ENCODE data around the gene EMX1.

Gene EMX1

DNA sequence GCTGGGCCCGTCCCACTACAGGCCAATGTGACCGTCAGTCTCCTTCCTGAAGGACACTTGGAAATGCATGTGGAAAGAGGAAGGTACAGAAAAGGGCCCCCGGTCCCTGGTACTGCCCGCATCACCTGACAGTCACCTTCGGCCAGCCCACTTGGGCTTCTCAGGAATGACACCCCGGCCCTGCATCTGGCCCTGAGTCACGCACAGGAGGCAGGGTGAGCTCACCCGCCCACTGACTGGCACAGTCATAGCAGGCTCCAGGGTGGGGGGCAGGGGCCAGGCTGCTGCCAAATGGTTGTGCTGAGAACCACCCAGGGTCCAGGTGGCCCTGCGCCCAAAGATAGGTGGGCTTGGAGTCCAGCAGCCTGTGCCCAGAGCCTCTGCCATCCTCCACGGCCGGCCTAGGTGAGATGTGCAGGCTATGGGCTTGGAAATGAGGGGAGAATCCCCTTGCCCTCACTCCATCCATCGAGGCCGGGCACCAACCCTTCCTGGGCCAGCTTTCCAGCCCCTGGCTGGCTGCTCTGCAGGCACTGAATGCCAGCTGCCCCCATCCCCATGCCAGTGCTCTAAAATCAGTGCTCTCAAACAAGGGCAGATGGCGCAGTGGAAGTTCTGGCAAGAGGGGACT lies 14.1 kb downstream of the EMX1 start:
- H3K9ac ChIP-seq (ENCODE audit: low read length), result no peak overlapping the region
- H3K27me3 ChIP-seq (ENCODE audit: control insufficient read depth in 1 of 2, insufficient read depth in 2 of 2, low read length in 2 of 2), result peaks cover 22 to 43% of the 10 kb centered on the region in 2 donors
- no peak overlapping the region for H3K27ac ChIP-seq (ENCODE audit: low read depth, low read length)
- peaks cover 3% of the 10 kb centered on the region for H3K4me1 ChIP-seq (ENCODE audit: insufficient read depth, low read length)
- no peak overlapping the region for H3K4me3 ChIP-seq (ENCODE audit: low read depth in 1 of 2, low read length in 2 of 2)
- no peaks in the 10 kb centered on the region for H3K9me3 ChIP-seq (ENCODE audit: low read length)
- no peaks in the 10 kb centered on the region for H3K36me3 ChIP-seq (ENCODE audit: insufficient read depth, low read length)

DNA sequence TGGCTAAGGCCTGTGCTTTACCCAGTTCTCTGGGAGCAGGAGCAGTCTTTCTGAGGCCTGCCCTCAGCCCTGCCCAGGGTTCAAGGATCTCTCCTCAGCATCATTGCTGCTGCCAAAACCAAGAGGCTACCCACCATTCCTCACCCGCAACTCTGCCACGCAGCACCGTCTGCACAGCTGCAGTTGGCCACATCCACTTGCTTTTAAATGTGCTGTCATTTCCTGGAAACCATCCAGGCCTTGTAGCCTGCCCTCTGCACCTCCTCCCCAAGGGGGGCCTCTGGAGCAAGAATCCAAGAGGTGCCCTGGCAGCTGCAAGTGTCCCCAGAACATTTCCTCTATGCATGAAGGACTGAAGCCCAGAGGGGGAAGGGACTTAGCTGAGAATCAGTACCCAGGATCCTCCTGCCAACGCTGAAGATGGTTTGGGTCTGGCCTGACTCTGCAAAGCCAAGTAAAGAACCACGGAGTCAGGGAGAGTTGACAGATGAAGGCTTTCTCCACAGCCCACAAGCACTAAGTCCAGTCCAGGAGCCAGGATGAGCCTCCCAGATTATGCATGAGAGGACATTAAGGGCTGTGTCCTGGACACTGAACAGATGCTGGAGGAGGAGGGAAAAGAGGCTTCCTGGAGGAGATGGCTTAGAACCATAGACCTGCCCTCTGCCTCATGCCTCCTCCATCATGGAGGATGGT lies 14.9 kb downstream of the EMX1 start:
- no peaks in the 10 kb centered on the region for H3K36me3 ChIP-seq (ENCODE audit: insufficient read depth, low read length)
- H3K27ac ChIP-seq (ENCODE audit: low read depth, low read length), result no peak overlapping the region
- H3K27me3 ChIP-seq (ENCODE audit: control insufficient read depth in 1 of 2, insufficient read depth in 2 of 2, low read length in 2 of 2), result peaks cover 15 to 39% of the 10 kb centered on the region in 2 donors

DNA sequence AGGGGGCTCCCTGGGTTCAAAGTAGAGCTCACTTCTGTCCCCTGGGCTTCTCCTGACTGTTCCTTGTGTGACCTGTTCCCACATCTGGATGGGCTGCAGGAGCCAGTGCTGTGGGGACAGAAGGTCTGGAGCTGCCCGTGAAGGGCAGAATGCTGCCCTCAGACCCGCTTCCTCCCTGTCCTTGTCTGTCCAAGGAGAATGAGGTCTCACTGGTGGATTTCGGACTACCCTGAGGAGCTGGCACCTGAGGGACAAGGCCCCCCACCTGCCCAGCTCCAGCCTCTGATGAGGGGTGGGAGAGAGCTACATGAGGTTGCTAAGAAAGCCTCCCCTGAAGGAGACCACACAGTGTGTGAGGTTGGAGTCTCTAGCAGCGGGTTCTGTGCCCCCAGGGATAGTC lies 15.5 kb downstream of the EMX1 start:
- Histone ChIP-seq H3K9ac (ENCODE audit: low read length) (no peak overlapping the region), H3K27ac (ENCODE audit: low read depth, low read length) (no peak overlapping the region), H3K4me3 (ENCODE audit: low read depth in 1 of 2, low read length in 2 of 2) (no peak overlapping the region), H3K9me3 (ENCODE audit: low read length) (no peaks in the 10 kb centered on the region), H3K27me3 (ENCODE audit: control insufficient read depth in 1 of 2, insufficient read depth in 2 of 2, low read length in 2 of 2) (peaks cover 14 to 33% of the 10 kb centered on the region in 2 donors), H3K36me3 (ENCODE audit: insufficient read depth, low read length) (no peaks in the 10 kb centered on the region), H3K4me1 (ENCODE audit: insufficient read depth, low read length) (peaks cover 9% of the 10 kb centered on the region)

More for the DNA sequence above, 14.9 kb downstream of the EMX1 start:
- no peak overlapping the region for H3K4me3 ChIP-seq (ENCODE audit: low read depth in 1 of 2, low read length in 2 of 2)
- no peaks in the 10 kb centered on the region for H3K9me3 ChIP-seq (ENCODE audit: low read length)
- H3K4me1 ChIP-seq (ENCODE audit: insufficient read depth, low read length), result peaks cover 9% of the 10 kb centered on the region
- H3K9ac ChIP-seq (ENCODE audit: low read length), result no peak overlapping the region

DNA sequence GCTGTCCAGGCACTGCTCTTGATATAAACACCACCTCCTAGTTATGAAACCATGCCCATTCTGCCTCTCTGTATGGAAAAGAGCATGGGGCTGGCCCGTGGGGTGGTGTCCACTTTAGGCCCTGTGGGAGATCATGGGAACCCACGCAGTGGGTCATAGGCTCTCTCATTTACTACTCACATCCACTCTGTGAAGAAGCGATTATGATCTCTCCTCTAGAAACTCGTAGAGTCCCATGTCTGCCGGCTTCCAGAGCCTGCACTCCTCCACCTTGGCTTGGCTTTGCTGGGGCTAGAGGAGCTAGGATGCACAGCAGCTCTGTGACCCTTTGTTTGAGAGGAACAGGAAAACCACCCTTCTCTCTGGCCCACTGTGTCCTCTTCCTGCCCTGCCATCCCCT lies 15.9 kb downstream of the EMX1 start:
- H3K36me3 ChIP-seq (ENCODE audit: insufficient read depth, low read length), result no peaks in the 10 kb centered on the region
- no peak overlapping the region for H3K4me3 ChIP-seq (ENCODE audit: low read depth in 1 of 2, low read length in 2 of 2)
- H3K27me3 ChIP-seq (ENCODE audit: control insufficient read depth in 1 of 2, insufficient read depth in 2 of 2, low read length in 2 of 2), result peaks cover 10 to 29% of the 10 kb centered on the region in 2 donors
- no peaks in the 10 kb centered on the region for H3K9me3 ChIP-seq (ENCODE audit: low read length)
- no peak overlapping the region for H3K9ac ChIP-seq (ENCODE audit: low read length)
- H3K4me1 ChIP-seq (ENCODE audit: insufficient read depth, low read length), result peaks cover 9% of the 10 kb centered on the region
- H3K27ac ChIP-seq (ENCODE audit: low read depth, low read length), result no peak overlapping the region

DNA sequence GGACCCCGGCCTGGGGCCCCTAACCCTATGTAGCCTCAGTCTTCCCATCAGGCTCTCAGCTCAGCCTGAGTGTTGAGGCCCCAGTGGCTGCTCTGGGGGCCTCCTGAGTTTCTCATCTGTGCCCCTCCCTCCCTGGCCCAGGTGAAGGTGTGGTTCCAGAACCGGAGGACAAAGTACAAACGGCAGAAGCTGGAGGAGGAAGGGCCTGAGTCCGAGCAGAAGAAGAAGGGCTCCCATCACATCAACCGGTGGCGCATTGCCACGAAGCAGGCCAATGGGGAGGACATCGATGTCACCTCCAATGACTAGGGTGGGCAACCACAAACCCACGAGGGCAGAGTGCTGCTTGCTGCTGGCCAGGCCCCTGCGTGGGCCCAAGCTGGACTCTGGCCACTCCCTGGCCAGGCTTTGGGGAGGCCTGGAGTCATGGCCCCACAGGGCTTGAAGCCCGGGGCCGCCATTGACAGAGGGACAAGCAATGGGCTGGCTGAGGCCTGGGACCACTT lies 16.4 kb downstream of the EMX1 start:
- Histone ChIP-seq H3K4me3 (ENCODE audit: low read depth in 1 of 2, low read length in 2 of 2) (no peak overlapping the region), H3K27me3 (ENCODE audit: control insufficient read depth in 1 of 2, insufficient read depth in 2 of 2, low read length in 2 of 2) (peaks cover 6 to 24% of the 10 kb centered on the region in 2 donors), H3K9me3 (ENCODE audit: low read length) (no peaks in the 10 kb centered on the region), H3K36me3 (ENCODE audit: insufficient read depth, low read length) (no peaks in the 10 kb centered on the region), H3K9ac (ENCODE audit: low read length) (no peak overlapping the region), H3K4me1 (ENCODE audit: insufficient read depth, low read length) (peaks cover 9% of the 10 kb centered on the region), H3K27ac (ENCODE audit: low read depth, low read length) (no peak overlapping the region)

DNA sequence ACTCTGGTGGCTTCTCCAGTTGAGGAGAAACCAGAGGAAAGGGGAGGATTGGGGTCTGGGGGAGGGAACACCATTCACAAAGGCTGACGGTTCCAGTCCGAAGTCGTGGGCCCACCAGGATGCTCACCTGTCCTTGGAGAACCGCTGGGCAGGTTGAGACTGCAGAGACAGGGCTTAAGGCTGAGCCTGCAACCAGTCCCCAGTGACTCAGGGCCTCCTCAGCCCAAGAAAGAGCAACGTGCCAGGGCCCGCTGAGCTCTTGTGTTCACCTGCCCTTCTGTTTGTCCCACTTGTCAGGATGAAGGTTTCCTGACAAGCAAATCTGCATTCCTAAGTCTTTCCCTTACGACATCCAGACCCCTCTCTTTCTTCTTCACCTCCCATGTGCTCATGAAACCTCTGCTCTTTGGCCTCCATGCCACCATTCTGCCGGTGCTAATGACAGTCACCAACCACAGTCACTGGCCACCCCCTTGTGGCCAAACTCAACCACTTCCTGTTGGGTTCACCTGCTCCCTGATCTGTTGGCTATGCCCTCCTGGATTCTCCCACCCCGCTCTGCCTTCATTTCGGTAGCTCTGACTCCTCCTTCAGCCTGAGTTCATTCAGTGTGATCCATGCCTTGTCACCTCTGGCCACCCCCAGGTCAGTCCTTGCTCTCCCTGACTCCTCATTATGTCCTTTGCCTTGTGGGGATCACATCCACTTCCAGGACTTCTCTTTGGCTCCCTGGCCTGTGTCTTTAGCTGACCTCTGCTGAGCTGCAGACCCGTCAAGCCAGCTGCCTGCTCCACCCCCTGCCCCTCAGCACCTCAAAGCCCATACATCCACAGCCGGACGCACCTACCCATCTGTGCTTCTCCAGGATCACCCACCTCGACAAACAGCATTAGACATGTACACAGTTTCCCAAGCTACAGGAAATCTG lies 17.6 kb downstream of the EMX1 start:
- Histone ChIP-seq H3K9me3 (ENCODE audit: low read length) (no peaks in the 10 kb centered on the region), H3K4me1 (ENCODE audit: insufficient read depth, low read length) (peaks cover 9% of the 10 kb centered on the region), H3K27me3 (ENCODE audit: control insufficient read depth in 1 of 2, insufficient read depth in 2 of 2, low read length in 2 of 2) (peaks cover 0 to 19% of the 10 kb centered on the region in 2 donors), H3K36me3 (ENCODE audit: insufficient read depth, low read length) (no peaks in the 10 kb centered on the region), H3K4me3 (ENCODE audit: low read depth in 1 of 2, low read length in 2 of 2) (no peak overlapping the region), H3K9ac (ENCODE audit: low read length) (no peak overlapping the region), H3K27ac (ENCODE audit: low read depth, low read length) (no peak overlapping the region)

DNA sequence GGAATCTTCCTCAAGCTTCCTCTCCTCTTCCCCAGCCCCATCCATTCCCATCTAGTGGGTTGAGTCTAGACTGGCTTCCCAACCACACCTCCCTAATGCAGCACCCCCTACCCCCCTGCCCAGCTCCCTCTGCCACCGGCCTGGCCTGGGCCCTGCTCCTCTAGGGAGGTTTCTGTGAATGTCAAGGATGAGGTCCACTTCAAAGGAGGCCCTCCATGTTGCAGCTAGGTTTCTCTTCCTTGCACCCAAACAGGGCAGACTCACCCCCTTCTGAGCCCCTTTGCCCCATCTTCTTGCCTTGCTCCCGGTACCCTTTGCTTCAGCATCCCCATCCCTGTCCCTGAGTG lies 18.3 kb downstream of the EMX1 start:
- Histone ChIP-seq H3K4me1 (ENCODE audit: insufficient read depth, low read length) (peaks cover 9% of the 10 kb centered on the region), H3K9ac (ENCODE audit: low read length) (no peak overlapping the region), H3K27me3 (ENCODE audit: control insufficient read depth in 1 of 2, insufficient read depth in 2 of 2, low read length in 2 of 2) (peaks cover 0 to 16% of the 10 kb centered on the region in 2 donors), H3K9me3 (ENCODE audit: low read length) (no peaks in the 10 kb centered on the region), H3K4me3 (ENCODE audit: low read depth in 1 of 2, low read length in 2 of 2) (no peak overlapping the region), H3K27ac (ENCODE audit: low read depth, low read length) (no peak overlapping the region), H3K36me3 (ENCODE audit: insufficient read depth, low read length) (no peaks in the 10 kb centered on the region)

DNA sequence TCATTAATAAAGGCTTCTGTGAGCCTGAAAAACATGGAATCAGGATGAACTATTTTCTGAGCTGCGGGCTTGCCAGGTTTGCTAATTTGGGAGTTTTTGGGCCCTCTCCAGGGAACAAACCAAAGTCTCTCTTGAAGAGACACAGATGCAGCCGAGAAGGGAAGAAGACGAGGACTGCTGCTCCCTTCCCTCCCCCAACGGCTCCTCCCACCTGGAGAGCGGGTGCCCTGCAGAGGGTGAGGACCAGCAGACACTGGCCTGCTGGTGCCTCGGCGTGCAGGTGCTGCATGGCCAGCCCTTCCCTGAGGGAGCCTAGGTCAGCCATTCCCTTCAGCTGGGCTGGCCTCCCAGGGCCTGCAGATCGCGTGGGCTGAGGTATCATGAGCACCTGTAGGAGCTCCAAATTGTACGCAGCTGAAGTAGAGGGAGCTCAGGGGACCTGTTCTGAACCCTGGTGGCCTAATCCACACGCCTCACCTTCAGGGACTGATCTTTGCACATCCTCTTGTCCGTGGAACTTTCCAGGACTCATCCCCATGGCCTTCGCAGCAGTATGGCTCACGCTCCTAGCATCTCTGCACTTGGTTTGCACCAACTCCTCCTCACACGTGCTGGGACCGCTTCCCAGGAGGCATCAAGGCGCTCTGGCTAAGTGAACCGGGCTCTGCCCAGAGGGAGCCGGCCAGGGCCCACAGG lies 19.5 kb downstream of the EMX1 start:
- Histone ChIP-seq H3K9ac (ENCODE audit: low read length) (no peak overlapping the region), H3K36me3 (ENCODE audit: insufficient read depth, low read length) (no peaks in the 10 kb centered on the region), H3K4me3 (ENCODE audit: low read depth in 1 of 2, low read length in 2 of 2) (no peak overlapping the region), H3K27me3 (ENCODE audit: control insufficient read depth in 1 of 2, insufficient read depth in 2 of 2, low read length in 2 of 2) (peaks cover 0 to 7% of the 10 kb centered on the region in 2 donors), H3K9me3 (ENCODE audit: low read length) (no peaks in the 10 kb centered on the region), H3K27ac (ENCODE audit: low read depth, low read length) (no peak overlapping the region), H3K4me1 (ENCODE audit: insufficient read depth, low read length) (peaks cover 9% of the 10 kb centered on the region)

DNA sequence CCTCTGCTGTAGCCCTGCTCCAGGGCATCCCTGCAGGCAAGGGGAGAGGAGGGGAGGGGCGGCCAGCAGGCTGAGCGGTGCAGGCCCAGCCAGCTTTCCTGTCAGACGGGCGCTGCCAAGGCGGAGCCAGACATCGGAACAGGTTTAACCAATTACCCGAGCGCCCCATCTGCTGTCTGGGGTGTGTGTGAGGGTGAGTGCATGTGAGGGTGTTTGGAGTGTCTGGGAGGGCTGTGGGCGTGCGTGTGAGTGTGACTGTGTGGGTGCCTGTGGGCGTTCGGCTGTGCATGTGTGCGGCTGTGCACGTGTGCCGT lies 20.0 kb downstream of the EMX1 start:
- H3K9me3 ChIP-seq (ENCODE audit: low read length), result no peaks in the 10 kb centered on the region
- no peak overlapping the region for H3K27ac ChIP-seq (ENCODE audit: low read depth, low read length)
- no peak overlapping the region for H3K4me3 ChIP-seq (ENCODE audit: low read depth in 1 of 2, low read length in 2 of 2)
- H3K9ac ChIP-seq (ENCODE audit: low read length), result no peak overlapping the region
- no peaks in the 10 kb centered on the region for H3K36me3 ChIP-seq (ENCODE audit: insufficient read depth, low read length)
- peaks cover 9% of the 10 kb centered on the region for H3K4me1 ChIP-seq (ENCODE audit: insufficient read depth, low read length)
- H3K27me3 ChIP-seq (ENCODE audit: control insufficient read depth in 1 of 2, insufficient read depth in 2 of 2, low read length in 2 of 2), result peaks cover 0 to 5% of the 10 kb centered on the region in 2 donors

DNA sequence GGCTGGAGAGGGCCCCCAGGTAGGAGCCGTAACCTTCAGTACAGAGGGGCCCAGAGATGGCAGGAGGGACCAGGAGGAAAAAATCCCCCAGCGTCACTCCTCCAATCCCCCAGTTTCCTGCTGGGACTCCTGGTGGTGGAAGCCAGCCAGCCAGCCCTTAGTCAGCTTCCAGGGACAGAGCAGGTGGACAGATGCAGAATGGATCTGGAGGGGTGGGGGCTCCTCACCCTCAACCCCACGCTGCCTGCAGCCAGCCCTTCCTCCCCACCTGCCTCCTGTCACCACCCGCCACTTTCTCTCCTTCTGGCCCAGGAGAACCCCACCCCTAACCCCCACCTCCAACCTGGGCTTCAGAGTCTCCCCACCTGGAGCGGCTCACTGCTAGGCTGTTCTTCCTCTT lies 21.1 kb downstream of the EMX1 start:
- peaks cover 0 to 5% of the 10 kb centered on the region in 2 donors for H3K27me3 ChIP-seq (ENCODE audit: control insufficient read depth in 1 of 2, insufficient read depth in 2 of 2, low read length in 2 of 2)
- H3K4me3 ChIP-seq (ENCODE audit: low read depth in 1 of 2, low read length in 2 of 2), result no peak overlapping the region
- H3K9me3 ChIP-seq (ENCODE audit: low read length), result no peaks in the 10 kb centered on the region
- H3K9ac ChIP-seq (ENCODE audit: low read length), result no peak overlapping the region
- no peak overlapping the region for H3K27ac ChIP-seq (ENCODE audit: low read depth, low read length)
- H3K4me1 ChIP-seq (ENCODE audit: insufficient read depth, low read length), result peaks cover 9% of the 10 kb centered on the region
- H3K36me3 ChIP-seq (ENCODE audit: insufficient read depth, low read length), result no peaks in the 10 kb centered on the region

DNA sequence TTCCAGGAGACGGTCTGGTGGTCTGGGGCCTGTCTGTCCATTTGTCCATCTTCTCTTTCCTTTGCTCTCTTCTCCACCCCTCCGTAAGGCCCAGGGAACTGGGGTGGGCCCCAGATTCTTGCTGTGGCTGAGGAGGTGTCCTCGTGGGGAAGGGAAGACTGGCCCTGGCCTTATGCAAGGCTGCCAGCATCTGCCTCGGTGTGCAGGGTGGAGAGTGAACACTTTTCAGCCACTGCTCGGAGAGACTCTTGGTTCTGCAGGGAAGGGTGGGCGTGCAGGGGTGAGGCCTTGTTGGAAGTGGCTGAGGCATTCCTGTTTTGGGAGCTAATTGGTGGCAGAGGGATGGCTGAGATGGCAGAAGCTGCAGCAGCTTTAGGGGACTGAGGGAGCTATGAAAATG lies 23.0 kb downstream of the EMX1 start:
- H3K9ac ChIP-seq (ENCODE audit: low read length), result no peak overlapping the region
- H3K4me3 ChIP-seq (ENCODE audit: low read depth in 1 of 2, low read length in 2 of 2), result no peak overlapping the region
- peaks cover 9% of the 10 kb centered on the region for H3K4me1 ChIP-seq (ENCODE audit: insufficient read depth, low read length)
- no peak overlapping the region for H3K27ac ChIP-seq (ENCODE audit: low read depth, low read length)
- no peaks in the 10 kb centered on the region for H3K36me3 ChIP-seq (ENCODE audit: insufficient read depth, low read length)
- H3K9me3 ChIP-seq (ENCODE audit: low read length), result no peaks in the 10 kb centered on the region
- peaks cover 0 to 5% of the 10 kb centered on the region in 2 donors for H3K27me3 ChIP-seq (ENCODE audit: control insufficient read depth in 1 of 2, insufficient read depth in 2 of 2, low read length in 2 of 2)
